HG03342 (cell line): Measurements from ENCODE around the gene PRKCZ.
"Not testable (repeated sequence)": the region's sequence is repeated elsewhere in the genome, so short reads cannot be mapped to it uniquely, and the experiment has no call there.

ENCODE experiments used
- ATAC-seq: cut with Tn5 transposase; IDR thresholded peaks from one replicate; pipeline ENCODE4 v1.9.1; 2021; ENCODE audit warnings: mild to moderate bottlenecking, moderate library complexity; ENCODE audit not compliant: unreplicated experiment

Gene PRKCZ

DNA sequence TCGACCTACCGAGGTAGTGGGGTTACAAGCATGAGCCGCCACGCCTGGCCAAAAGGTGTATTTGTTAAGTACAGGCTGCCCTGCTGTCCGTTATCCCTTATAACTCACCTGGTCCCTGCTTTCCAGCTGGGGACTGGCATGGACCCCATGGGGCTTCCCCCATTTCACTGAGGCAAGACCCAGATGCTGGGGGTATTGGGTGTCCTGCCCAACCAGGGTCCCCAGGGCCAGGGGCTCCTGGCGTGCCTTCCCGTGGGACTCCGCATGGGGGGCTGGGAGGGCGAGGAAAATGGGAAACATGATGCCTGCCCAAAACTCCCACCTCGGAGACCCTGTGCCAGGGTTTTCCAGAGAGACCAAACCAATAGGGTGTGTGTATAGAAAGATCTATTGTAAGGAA is 79.9 kb downstream of the PRKCZ start:
- no peak for ATAC-seq

DNA sequence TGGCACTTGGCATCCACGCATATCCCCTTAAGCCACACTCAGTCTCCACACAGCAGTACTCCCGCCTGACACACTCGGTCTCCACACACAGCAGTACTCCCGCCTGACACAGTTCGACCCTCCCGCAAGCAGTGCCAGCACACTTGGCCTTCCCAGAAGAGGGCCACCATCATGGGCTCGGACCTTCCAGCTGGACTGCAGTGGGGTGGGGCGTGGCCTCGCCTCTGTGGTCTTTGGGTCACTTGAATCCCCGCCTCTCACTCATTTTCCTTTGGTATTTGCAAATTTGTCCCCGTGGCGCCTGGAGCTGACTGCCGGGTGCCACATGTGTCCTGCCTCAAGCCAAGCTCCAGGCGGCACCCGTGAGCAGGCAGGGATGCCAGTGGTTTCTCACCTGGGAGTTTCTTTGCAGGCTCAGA is 80.7 kb downstream of the PRKCZ start:
- ATAC-seq = no peak

DNA sequence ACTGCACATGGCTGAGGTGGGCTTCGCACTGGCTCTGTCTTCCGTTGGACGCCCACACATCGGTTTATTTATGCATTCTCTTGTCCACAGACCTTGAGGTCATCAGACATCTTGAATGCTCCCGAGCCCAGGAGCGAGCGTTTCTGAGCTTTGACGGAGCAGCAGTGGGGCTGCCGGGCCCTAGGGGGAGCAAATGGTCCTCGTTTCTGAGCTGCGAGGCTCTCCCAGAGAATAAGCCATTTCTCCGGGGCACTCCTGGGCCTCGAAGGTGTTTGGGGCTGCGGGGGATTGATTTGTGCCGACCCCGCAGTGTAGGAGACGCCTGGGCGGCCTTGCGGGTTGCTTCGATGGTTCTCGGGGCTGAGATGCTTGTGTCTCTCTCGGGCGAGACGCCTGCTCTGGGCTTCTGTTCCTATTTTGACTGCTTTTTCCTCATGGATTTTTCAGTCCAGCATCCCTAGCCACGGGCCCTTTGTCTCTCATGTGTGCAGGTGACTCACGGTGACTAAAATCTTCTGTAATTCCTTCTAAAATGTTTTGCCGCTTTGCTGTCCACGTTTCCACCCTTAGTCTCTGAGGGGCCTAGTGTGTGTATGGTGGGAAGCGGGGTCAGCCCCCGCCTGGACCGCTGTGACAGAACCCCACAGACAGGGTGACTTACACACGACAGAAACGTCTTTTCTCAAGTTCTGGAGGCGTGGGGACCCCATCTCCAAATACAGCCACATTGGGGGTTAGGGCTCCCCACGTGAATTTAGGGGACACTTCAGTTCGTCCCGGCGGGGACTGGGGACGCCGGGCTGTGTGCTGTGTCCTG is 82.2 kb downstream of the PRKCZ start:
- no peak for ATAC-seq

DNA sequence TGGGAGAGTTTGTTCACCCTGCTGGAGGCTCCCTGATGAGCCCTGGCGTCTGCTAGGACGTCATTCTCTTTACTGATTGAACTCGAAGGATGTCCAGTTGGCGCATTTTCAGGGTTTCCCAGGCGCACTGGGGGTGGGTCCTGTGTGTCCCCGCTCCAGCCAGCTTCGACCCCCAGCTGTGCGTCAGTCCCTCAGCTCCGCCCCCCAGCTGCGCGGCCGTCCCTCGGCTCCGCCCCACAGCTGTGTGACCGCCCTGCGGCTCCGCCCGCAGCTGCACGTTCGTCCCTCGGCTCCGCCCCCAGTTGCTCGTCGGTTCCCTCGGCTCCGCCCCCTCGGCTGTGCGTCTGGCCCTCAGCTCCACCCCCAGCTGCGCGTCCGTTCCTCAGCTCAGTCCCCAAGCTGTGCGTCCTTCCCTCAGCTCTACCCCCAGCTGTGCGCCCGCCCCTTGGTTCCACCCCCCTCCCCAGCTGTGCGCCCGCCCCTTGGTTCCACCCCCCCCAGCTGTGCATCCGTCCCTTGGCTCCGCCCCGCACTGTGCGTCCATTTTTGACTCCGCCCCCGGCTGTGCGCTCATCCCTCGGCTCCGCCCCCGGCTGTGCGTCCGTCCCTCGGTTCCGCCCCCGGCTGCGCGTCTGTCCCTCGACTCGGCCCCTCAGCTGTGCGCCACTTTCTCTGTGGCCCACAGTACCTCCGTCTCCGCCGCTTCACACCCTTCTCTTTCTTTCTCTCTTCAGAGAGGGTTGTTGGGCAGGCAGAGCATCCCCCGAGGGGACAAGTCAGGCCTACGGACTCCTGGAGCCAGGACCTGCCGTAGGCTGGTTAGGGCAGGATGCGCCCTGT is 83.0 kb downstream of the PRKCZ start:
- peak; percentile 85 for ATAC-seq

DNA sequence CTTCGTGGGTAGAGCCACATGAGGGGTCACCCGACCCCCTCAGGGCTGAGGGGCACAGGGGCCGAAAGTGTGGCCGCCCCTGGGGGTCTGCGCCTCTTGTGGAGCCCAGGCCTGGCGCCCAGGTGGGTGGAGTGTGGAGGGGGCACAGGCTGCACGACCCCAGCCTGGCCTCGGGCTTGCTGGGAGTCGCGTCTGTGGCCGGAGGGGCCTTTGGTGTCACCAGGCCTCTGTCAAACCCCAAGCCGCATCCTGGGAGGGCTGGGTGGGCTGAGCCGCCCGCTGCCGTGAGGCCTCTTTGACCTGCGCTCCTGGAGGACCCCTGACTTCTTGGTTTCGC is 83.6 kb downstream of the PRKCZ start:
- ATAC-seq = peak; percentile 3

DNA sequence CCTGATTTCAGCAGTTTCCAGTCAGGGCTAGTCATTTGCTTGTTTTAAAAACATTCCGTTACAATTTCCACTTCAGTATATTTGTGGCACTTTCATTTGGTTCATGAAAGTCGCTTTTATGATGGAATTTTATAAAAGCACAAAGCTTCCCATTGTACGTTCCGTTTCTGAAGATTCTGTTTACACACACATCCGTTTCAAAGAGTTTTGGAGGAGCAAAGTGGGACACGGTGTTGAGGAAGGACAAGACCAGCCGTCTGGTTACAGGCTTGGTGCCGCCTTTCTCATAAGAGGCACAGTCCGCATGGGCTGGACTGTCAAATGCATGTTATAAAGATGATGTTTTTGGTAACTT is 84.0 kb downstream of the PRKCZ start:
- ATAC-seq = no peak

DNA sequence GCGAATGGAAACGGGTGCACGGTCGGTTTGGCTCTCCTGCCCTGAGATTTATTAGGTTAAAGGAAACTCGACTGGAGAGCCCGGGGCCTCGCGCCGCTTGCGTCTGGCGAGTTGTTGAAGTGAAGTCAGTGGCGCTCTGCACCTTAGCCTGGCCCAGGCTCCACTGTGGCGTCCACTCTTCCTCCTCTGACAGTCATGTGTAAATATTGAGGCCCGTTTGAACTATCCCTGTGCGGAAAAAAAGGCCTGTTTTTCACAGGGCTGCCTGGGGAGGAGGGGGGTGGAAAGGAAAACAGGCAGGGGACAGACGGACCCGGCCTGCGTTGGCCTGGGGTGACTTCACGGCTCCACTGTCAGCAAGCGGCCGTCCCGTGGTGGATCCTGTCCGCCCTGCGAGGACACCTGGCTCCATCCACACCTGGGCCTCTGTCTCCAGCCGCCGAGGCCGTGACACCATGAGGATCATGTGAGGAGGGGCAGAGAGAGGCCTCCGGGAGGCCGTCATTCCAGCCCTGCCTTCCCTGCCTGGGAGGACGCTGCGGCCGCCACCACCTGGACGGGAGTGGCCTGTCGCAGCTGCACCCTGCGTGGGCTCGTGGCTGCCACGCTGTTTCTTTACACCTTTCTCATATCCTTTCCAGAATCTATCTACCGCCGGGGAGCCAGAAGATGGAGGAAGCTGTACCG is 84.6 kb downstream of the PRKCZ start:
- no peak for ATAC-seq

DNA sequence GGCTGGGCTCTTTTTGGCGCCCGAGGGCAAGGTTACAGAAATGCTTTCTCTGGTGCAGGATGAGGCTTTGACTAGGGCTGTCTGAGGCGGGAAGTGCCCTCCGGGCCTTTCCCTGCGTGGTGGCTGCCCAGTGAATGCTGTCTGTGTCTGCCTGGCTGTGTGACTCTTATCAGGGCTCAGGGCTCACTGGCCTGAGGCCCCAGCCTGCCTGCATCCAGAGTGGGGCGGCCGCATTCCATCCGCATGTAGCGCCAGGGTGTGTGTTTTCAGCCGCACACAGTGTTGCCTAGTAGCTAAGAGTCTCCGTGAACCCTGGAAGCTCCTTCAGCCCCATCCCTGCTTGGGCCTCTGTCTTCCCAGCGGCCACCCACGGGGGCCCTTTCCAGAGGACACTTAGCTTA is 85.2 kb downstream of the PRKCZ start:
- ATAC-seq = no peak

DNA sequence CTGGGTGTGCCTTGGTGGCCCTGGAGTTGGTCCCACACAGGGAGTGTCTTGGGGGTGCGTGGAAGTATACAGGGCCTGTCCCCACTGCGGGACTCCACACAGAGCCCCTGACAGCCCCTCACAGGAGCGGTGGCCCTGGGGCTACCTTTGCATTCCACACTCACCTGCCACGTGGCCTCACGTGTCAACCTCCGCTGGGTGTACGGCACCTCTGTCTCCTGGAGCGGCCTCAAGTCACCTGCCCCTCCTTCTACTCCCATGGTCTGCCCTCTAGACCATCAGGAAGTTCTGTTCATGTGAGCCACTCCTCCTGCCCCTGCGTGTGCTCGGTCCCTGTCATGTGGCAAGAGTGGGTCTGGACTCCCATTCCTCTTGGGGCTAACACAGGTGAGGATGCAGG is 85.7 kb downstream of the PRKCZ start:
- no peak for ATAC-seq

DNA sequence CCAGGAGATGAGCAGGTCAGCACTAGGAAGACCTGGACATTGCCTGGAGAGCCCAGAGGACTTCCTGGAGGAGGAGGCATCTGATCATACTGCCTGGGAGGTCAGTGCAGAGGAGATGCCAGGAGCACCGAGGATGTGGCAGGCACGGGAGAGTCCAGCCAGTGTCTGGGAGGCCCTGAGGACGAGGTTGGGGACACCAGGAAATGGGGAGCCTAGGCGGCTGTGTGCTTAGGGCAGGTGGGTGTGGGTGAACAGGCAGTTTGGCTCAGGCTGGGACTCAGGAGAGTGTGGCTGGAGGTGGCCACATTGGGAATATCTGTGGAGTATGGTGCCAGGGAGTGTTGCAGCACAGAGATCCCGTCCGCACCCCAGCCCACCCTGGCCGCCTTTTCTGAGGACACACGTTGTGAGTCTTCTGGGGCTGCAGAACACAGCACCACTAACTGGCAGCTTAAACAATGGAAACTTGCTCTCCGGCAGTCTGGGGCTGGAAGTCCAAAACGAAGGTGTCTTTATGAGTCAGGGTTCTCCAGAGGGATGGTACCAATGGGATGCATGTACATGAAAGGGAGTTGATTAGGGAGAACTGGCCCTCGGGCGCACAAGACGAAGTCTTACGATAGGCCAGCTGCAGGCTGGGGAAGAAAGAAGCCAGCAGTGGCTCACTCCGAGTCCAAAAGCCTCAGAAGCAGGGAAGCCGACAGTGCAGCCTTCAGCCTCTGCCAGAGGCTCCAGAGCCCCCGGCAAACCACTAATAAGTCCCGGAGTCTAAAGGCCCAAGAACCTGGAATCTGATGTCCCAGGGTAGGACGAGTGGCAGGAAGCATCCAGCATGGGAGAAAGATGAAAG is 86.4 kb downstream of the PRKCZ start:
- ATAC-seq = no peak

DNA sequence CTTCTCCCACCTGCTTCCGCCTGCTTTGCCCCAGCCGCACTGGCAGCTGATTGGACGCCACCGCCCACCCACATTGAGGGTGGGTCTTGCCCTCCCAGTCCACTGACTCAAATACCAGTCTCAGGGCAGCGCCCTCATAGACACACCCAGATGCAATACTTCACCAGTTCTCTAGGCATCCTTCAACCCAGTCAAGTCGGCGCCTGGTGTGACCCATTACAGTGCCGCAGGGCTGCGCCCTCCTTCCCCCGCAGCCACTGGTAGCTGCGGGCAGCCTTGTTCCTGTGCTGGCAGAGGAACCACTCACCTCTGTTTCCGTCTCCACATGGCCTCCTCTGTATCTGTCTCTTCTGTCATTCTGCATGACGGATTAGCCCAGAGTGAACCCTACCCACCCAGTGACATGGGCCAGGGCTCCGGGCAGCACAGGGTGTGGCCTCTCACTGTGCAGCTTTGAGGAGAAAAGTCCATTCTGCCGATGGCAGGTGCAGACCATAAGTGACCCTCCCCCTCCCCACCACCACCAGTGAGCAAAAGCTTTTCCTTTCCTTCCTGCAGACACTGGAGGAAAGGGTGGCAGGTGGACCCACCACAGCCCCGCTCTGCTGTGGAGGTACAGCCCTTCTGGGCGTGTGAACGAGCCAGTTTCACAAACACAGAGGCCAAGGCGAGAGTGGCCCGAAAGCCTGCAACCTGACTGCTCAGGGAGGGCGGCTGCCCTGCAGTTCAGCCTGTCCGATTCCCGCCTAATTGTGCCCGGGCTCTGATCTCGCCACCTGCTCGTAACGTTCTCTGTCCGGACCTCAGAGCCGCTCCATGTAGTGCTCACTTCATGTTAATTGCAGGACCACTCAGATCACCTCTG is 87.3 kb downstream of the PRKCZ start:
- no peak for ATAC-seq

DNA sequence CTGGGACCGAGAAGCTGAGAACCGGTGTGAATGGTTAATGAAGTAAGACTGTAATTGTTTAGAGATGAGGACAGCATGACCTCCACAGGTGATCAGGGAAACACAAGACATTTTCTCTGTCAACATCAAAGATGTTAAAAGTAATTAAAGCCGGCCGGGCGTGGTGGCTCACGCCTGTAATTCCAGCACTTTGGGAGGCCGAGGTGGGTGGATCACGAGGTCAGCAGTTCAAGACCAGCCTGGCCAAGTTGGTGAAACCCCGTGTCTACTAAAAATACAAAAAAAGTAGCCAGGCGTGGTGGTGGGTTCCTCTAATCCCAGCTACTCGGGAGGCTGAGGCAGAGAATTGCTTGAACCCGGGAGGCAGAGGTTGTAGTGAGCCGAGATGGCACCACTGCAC is 88.9 kb downstream of the PRKCZ start:
- not testable (repeated sequence) for ATAC-seq

DNA sequence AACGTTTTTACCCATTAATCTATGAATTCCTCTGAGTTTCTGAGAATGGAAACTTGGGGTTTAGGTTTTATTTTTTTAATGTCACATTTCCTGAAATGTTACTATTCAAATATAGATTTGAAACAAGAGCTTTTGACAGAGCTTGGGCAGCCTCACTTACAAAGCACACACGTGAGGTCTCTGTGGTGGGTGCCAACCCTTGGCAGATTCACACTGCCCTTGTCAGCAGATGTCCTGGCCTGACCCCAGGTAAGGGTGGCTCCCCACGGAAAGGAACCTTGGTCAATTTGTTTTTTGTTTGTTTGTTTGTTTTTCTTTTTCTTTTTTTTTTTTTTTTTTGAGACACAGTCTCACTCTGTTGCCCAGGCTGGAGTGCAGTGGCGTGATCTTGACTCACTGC is 90.8 kb downstream of the PRKCZ start:
- no peak for ATAC-seq

DNA sequence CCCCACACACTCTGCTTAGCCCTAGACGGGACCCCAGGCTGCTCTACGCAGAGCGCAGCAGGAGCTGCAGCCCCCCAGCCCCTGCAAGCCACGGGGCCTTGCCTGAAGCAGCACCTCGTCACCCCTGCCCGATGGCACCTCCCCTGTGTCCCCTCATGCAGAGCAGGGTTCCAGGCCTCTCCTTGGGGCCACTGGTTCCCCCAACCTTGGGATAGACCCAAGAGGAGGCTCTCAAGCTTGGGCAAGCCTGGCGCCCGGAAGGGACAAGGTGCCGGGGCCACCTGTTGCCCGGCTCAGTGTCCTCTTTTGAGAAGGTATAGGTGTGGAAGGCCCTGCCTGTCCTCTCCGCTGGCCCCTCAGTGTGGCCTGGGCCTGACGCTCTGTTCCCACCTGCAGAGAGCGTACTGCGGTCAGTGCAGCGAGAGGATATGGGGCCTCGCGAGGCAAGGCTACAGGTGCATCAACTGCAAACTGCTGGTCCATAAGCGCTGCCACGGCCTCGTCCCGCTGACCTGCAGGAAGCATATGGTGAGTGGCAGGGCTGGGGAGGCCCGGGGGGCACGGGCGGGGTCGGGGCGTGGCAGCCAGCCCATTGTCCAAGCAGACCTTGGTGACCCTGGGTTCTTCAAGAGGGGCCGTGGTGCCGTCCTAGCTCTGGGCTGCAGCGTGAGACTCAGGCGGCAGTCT is 93.7 kb downstream of the PRKCZ start:
- ATAC-seq = no peak

DNA sequence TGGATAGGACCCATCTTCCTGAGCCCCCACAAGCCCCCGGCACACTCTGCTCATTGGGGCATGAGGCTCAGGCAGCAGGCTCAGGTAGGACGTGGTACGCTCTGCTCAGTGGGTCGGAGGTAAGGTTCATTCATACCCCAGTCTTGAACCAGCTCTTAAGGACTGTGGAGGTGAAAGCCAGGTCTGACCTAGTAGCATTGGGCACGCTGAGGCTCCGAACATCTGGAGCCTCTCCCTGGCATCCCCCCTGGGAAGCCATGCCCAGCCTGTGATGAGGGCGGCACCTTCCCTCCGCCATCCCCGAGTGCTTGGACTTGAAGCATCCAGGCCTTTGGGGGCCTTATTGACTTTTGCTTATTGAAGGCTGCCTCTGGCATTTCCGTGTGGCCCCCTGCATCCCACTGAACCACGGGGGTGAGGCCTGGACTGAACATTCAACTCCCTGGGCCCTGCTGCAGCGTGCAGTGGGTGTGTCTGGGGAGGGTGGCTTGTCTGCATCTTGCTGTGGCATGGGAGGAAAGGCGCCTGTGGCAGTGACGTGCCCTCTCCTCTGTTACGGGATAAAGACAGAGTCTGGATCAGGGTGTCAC is 94.4 kb downstream of the PRKCZ start:
- no peak for ATAC-seq

DNA sequence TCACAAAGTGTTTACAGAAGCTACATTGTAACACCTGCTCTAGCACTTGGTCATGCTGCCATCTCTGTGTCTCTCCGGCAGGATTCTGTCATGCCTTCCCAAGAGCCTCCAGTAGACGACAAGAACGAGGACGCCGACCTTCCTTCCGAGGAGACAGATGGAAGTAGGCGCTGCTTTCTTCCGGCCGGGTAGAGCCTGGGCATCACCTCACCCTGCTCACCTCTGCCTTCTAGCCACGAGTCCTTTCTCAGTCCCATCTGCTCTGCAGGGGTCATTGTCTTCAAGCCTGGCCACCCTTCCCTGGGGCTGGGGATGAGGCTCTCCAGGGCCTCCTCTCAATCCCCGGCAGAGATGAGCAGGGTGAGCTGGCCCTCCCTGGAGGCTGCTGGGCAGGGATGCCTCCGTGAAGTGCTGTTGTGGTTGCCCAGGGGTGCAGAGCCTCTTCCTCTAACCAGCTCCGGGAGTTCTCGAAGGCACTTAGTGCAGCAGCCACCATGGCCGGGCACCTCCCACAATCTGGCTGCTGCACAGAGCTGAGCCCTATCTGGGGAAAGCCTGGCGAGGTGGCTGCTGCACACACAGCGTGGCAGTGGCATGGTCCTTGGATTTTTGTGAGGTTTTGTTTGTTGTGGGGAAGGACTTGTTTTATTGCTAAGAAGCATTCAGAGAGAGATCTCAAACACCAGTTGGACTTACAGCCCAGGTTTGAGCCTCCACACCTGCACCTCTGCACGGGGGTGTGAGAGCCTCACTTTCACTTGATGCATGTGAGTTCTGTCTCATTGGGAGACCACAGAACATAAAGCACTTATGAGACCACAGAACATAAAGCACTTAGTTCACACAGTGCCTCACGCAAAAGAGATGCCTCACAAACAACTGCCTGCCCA is 96.0 kb downstream of the PRKCZ start:
- ATAC-seq = no peak

DNA sequence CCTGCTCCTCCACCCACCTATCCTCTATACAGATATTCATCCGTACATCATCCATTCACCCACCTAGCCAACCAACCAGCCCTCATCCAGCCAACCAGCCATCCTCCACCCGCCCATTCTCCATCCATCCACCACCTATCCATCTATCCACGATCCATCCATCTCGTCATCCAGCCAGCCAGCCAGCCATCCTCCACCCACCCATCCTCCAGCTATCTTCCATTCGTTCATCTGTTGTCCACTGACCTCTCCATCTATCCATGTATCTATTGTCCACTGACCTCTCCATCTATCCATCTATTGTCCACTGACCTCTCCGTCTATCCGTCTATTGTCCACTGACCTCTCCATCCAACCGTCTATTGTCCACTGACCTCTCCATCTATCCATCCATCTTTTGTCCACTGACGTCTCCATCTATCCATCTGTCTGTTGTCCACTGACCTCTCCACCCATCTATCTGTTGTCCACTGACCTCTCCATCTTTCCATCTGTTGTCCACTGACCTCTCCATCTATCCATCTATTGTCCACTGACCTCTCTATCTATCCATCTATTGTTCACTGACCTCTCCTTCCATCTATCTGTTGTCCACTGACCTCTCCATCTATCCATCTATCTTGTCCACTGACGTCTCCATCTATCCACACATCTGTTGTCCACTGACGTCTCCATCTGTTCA is 96.8 kb downstream of the PRKCZ start:
- ATAC-seq = no peak
